HepG2 (cell line): ENCODE data around the gene ODC1.

Source experiments
- CTCF ChIP-seq: sonication (generic); formaldehyde crosslinking; IDR thresholded peaks from 2 replicates; pipeline ENCODE4 v1.5.0; 2020; ENCODE audit warnings: mild to moderate bottlenecking, missing genetic modification reagents, moderate library complexity
- EZH2 ChIP-seq: conservative IDR thresholded peaks from 2 replicates; pipeline ENCODE4 v1.6.1; 2012; ENCODE audit warnings: mild to moderate bottlenecking, low read depth, low read length, moderate library complexity
- FOSL1 ChIP-seq: sonication (generic); formaldehyde crosslinking; IDR thresholded peaks from 2 replicates; pipeline ENCODE4 v1.9.0; 2021; ENCODE audit warnings: missing genetic modification reagents, borderline replicate concordance
- POLR2A ChIP-seq, 2 experiments: IDR thresholded peaks; 2 replicates each; pipeline ENCODE4 v1.6.1; 2011; ENCODE audit warnings: low read depth in 2 of 2, low read length in 2 of 2, mild to moderate bottlenecking in 1 of 2, moderate library complexity in 1 of 2; ENCODE audit not compliant: insufficient read depth in 1 of 2
- USF2 ChIP-seq, 2 experiments: sonication (generic) in 1 of 2; formaldehyde crosslinking in 1 of 2; IDR thresholded peaks; 2 replicates each; pipeline versions ENCODE4 v1.5.1 to v1.6.1; 2011 to 2020; ENCODE audit warnings: borderline replicate concordance in 1 of 2, low read depth in 1 of 2, low read length in 1 of 2, mild to moderate bottlenecking in 1 of 2, missing genetic modification reagents in 1 of 2, moderate library complexity in 1 of 2
- YY1 ChIP-seq: IDR thresholded peaks from 2 replicates; pipeline ENCODE4 v1.6.1; 2011; ENCODE audit warnings: low read length, low read depth, moderate library complexity, mild to moderate bottlenecking; ENCODE audit not compliant: insufficient read depth, insufficient replicate concordance
- ZFP41 ChIP-seq: sonication (generic); formaldehyde crosslinking; IDR thresholded peaks from 2 replicates; pipeline ENCODE4 v1.4.0; 2020; ENCODE audit warnings: mild to moderate bottlenecking, missing genetic modification reagents, borderline replicate concordance
- ZNF513 ChIP-seq: sonication (generic); formaldehyde crosslinking; conservative IDR thresholded peaks from 2 replicates; pipeline ENCODE4 v1.5.0; 2020; ENCODE audit warnings: missing genetic modification reagents
- TF ChIP-seq, protein P1 (sequence below): sonication (generic); formaldehyde crosslinking; IDR thresholded peaks from 2 replicates; pipeline ENCODE4 v1.5.0; 2020; ENCODE audit warnings: mild to moderate bottlenecking, missing genetic modification reagents, borderline replicate concordance

GRCh38 chr2:10447895-10448575 is at the start of gene ODC1:
- 0 out of 2 replicates have a peak, but pooled peaks have one; percentile 49 for TF ChIP-seq FOSL1 (CRISPR knock-in tag)
- TF ChIP-seq POLR2A (IDR thresholded peaks at IDR 0.05; ENCODE audit: insufficient read depth in 1 of 2, low read depth in 2 of 2, low read length in 2 of 2), result no peak; a peak in 1 of 4 replicates
- no peak; the same call in 1 of the 2 replicates for TF ChIP-seq CTCF (CRISPR knock-in tag)
- no peak for TF ChIP-seq YY1
- TF ChIP-seq EZH2, result no peak
- peak; percentile 43; the same call in 1 of the 2 replicates for TF ChIP-seq ZFP41 (CRISPR knock-in tag)
- no peak for TF ChIP-seq ZNF513
- TF ChIP-seq, protein P1, sequence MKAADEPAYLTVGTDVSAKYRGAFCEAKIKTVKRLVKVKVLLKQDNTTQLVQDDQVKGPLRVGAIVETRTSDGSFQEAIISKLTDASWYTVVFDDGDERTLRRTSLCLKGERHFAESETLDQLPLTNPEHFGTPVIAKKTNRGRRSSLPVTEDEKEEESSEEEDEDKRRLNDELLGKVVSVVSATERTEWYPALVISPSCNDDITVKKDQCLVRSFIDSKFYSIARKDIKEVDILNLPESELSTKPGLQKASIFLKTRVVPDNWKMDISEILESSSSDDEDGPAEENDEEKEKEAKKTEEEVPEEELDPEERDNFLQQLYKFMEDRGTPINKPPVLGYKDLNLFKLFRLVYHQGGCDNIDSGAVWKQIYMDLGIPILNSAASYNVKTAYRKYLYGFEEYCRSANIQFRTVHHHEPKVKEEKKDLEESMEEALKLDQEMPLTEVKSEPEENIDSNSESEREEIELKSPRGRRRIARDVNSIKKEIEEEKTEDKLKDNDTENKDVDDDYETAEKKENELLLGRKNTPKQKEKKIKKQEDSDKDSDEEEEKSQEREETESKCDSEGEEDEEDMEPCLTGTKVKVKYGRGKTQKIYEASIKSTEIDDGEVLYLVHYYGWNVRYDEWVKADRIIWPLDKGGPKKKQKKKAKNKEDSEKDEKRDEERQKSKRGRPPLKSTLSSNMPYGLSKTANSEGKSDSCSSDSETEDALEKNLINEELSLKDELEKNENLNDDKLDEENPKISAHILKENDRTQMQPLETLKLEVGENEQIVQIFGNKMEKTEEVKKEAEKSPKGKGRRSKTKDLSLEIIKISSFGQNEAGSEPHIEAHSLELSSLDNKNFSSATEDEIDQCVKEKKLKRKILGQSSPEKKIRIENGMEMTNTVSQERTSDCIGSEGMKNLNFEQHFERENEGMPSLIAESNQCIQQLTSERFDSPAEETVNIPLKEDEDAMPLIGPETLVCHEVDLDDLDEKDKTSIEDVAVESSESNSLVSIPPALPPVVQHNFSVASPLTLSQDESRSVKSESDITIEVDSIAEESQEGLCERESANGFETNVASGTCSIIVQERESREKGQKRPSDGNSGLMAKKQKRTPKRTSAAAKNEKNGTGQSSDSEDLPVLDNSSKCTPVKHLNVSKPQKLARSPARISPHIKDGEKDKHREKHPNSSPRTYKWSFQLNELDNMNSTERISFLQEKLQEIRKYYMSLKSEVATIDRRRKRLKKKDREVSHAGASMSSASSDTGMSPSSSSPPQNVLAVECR (CRISPR knock-in tag), result peak; percentile 10; the same call in 1 of the 2 replicates
- peak; percentile 42; the same call in 1 of the 2 replicates for TF ChIP-seq USF2 (IDR thresholded peaks at IDR 0.05; ENCODE audit: low read depth, low read length)
- TF ChIP-seq USF2 (CRISPR knock-in tag; IDR thresholded peaks at IDR 0.05; ENCODE audit: borderline replicate concordance), result no peak
